ENCODE measurements around the gene NPIPA3.
"Not testable (repeated sequence)": the region's sequence is repeated elsewhere in the genome, so short reads cannot be mapped to it uniquely, and the experiment has no call there.

The NPIPA3 gene

GRCh38 chr16:14742273-14743128 lies 39.3 kb downstream of the NPIPA3 start, which contains the start of gene NPIPA2:
TSS of gene NPIPA2 (plus strand) at chr16:14742533. CDS start at chr16:14748066, 5,533 bp downstream.
- H3K4me3 ChIP-seq (ENCODE audit: low read depth in 1 of 2, low read length in 2 of 2); H3K27me3 ChIP-seq (ENCODE audit: control insufficient read depth in 1 of 2, insufficient read depth in 2 of 2, low read length in 2 of 2); H3K27ac ChIP-seq (ENCODE audit: low read depth, low read length); H3K9ac ChIP-seq (ENCODE audit: low read depth in 1 of 2, low read length in 2 of 2); H3K4me1 ChIP-seq (ENCODE audit: control insufficient read depth in 1 of 2, insufficient read depth in 2 of 2, low read length in 2 of 2); H3K9me3 ChIP-seq (ENCODE audit: control insufficient read depth in 1 of 2, low read length in 2 of 2); H3K36me3 ChIP-seq (ENCODE audit: control insufficient read depth in 1 of 2, insufficient read depth in 2 of 2, low read length in 2 of 2): not testable (repeated sequence)

- not testable (repeated sequence) for H3K36me3 ChIP-seq (ENCODE audit: control insufficient read depth in 1 of 2, insufficient read depth in 2 of 2, low read length in 2 of 2); H3K27me3 ChIP-seq (ENCODE audit: control insufficient read depth in 1 of 2, insufficient read depth in 2 of 2, low read length in 2 of 2); H3K4me3 ChIP-seq (ENCODE audit: low read depth in 1 of 2, low read length in 2 of 2); H3K9ac ChIP-seq (ENCODE audit: low read depth in 1 of 2, low read length in 2 of 2); H3K4me1 ChIP-seq (ENCODE audit: control insufficient read depth in 1 of 2, insufficient read depth in 2 of 2, low read length in 2 of 2); H3K9me3 ChIP-seq (ENCODE audit: control insufficient read depth in 1 of 2, low read length in 2 of 2); H3K27ac ChIP-seq (ENCODE audit: low read depth, low read length)
Measured at GRCh38 chr16:14773654-14774053, 70.4 kb downstream of the NPIPA3 start.

GRCh38 chr16:14775624-14776023 lies 72.4 kb downstream of the NPIPA3 start:
- not testable (repeated sequence) for H3K36me3 ChIP-seq (ENCODE audit: control insufficient read depth in 1 of 2, insufficient read depth in 2 of 2, low read length in 2 of 2); H3K27me3 ChIP-seq (ENCODE audit: control insufficient read depth in 1 of 2, insufficient read depth in 2 of 2, low read length in 2 of 2); H3K9me3 ChIP-seq (ENCODE audit: control insufficient read depth in 1 of 2, low read length in 2 of 2); H3K27ac ChIP-seq (ENCODE audit: low read depth, low read length); H3K4me1 ChIP-seq (ENCODE audit: control insufficient read depth in 1 of 2, insufficient read depth in 2 of 2, low read length in 2 of 2); H3K9ac ChIP-seq (ENCODE audit: low read depth in 1 of 2, low read length in 2 of 2); H3K4me3 ChIP-seq (ENCODE audit: low read depth in 1 of 2, low read length in 2 of 2)
